A673 (cell line): ENCODE data around the gene SHANK1.

Experiments
- CTCF ChIP-seq: fragments of 300-800, 200-600 bp; sonication (generic); conservative IDR thresholded peaks from 2 replicates; pipeline ENCODE4 v1.5.1; 2017; ENCODE audit warnings: low read depth, mild to moderate bottlenecking, antibody characterized with exemption, low read length, moderate library complexity, mixed read lengths
- EZH2 ChIP-seq: fragments of 200-600 bp; sonication (generic); IDR thresholded peaks from 2 replicates; pipeline ENCODE4 v1.6.1; 2017; ENCODE audit warnings: borderline replicate concordance, low read depth, mild to moderate bottlenecking, mixed read lengths, antibody characterized with exemption, low read length; ENCODE audit not compliant: poor library complexity, severe bottlenecking

DNA sequence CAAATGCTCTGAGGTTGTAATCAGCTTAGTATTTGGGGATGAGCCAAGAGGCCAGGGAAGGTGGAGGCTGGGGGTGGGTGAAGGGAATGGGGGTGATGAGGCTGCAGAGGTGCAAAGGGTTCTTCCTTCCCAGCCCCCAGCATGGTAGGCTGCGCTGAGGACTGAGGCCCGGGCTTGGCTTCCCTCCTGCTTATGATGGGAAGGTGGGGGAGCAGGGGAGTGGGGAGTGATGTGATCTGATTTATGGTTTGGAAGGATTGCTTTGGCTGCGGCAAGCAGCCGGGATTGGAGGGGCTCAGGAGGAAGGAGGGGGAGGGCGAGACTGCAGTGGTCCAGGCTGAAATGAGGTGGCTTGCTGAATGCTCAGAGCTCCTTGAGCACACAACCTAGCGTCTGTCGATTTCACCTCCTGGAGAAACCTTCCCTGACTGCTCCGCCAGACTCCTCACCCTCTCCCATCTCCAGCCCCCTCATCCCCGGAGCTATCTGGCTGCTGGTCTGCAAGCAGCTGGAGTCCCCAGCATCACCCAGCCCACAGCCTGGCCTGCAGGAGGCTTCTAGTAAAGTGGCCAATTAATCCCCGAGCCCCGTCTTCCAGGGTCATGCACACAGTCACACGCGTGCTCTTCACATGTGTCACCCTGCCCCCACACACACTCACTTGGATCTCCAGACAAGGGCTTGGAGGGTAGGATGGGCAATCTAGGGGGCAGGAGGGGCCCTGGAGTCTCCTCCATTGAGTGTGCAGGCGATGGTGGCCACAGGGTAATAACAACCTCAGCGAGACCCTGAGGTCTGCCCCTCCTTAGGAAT, 2.8 kb upstream of the SHANK1 start:
- TF ChIP-seq CTCF (no peak), EZH2 (no peak)
